ENCODE measurements around the gene ZNF101. TPM values are rescaled to one million over a fixed set of nuclear protein-coding genes. Genes with fewer than 3 reads are reported as not detected.

The ZNF101 gene
- total and polyA plus RNA-seq, 9 of the 15 experiments (the other 6 are each of a cell fraction or from before 2014, with no cell fraction given), result 9.6 to 20.3 (median 12.4) TPM

- TF ChIP-seq FOXP1 (CRISPR knock-in tag; IDR thresholded peaks at IDR 0.05) (no peak; the same call in 1 of the 2 replicates), SNRNP70 (optimal IDR thresholded peaks at IDR 0.05; ENCODE audit: low read depth, low read length) (no peak), XRCC4 (IDR thresholded peaks at IDR 0.05; ENCODE audit: extremely low read depth, insufficient read depth, insufficient read length) (no peak), IFI16 (CRISPR knock-in tag; IDR thresholded peaks at IDR 0.05) (no peak), PYGO2 (tag; IDR thresholded peaks at IDR 0.05) (no peak), SRSF7 (optimal IDR thresholded peaks at IDR 0.05; ENCODE audit: low read depth, low read length) (no peak), FOSL1 (tag; conservative IDR thresholded peaks at IDR 0.05) (0 out of 2 replicates have a peak, but pooled peaks have one; percentile 17), KLF6 (CRISPR knock-in tag; IDR thresholded peaks at IDR 0.05; ENCODE audit: borderline replicate concordance) (peak; percentile 84; the same call in 1 of the 2 replicates), LEF1 (IDR thresholded peaks at IDR 0.05) (no peak), ZNF282 (CRISPR knock-in tag; IDR thresholded peaks at IDR 0.05) (no peak), NR2C1 (IDR thresholded peaks at IDR 0.05) (peak; percentile 94), NR2C1 (tag; IDR thresholded peaks at IDR 0.05) (peak; percentile 98), CXXC5 (CRISPR knock-in tag; IDR thresholded peaks at IDR 0.05) (peak; percentile 75), SMARCE1 (IDR thresholded peaks at IDR 0.05) (no peak), ILF3 (IDR thresholded peaks at IDR 0.05; ENCODE audit: borderline replicate concordance) (no peak), RNF2 (IDR thresholded peaks at IDR 0.05) (no peak), EZH2 (IDR thresholded peaks at IDR 0.05; ENCODE audit: borderline replicate concordance, low read depth, low read length) (no peak), SNIP1 (IDR thresholded peaks at IDR 0.05; ENCODE audit: low read depth) (no peak), MYC (IDR thresholded peaks at IDR 0.05; ENCODE audit: low read depth, low read length) (peak; percentile 56), MYC (CRISPR knock-in tag; IDR thresholded peaks at IDR 0.05; ENCODE audit: borderline replicate concordance, low read depth) (no peak; the same call in 1 of the 2 replicates), ESRRB (CRISPR knock-in tag; IDR thresholded peaks at IDR 0.05; ENCODE audit: borderline replicate concordance) (no peak), ZNF766 (CRISPR knock-in tag; conservative IDR thresholded peaks at IDR 0.05) (peak; percentile 94), SP1 (CRISPR knock-in tag; IDR thresholded peaks at IDR 0.05) (peak; percentile 76)
- TF ChIP-seq, protein P1, sequence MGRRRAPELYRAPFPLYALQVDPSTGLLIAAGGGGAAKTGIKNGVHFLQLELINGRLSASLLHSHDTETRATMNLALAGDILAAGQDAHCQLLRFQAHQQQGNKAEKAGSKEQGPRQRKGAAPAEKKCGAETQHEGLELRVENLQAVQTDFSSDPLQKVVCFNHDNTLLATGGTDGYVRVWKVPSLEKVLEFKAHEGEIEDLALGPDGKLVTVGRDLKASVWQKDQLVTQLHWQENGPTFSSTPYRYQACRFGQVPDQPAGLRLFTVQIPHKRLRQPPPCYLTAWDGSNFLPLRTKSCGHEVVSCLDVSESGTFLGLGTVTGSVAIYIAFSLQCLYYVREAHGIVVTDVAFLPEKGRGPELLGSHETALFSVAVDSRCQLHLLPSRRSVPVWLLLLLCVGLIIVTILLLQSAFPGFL (CRISPR knock-in tag; IDR thresholded peaks at IDR 0.05), result no peak
- TF ChIP-seq, protein P2, sequence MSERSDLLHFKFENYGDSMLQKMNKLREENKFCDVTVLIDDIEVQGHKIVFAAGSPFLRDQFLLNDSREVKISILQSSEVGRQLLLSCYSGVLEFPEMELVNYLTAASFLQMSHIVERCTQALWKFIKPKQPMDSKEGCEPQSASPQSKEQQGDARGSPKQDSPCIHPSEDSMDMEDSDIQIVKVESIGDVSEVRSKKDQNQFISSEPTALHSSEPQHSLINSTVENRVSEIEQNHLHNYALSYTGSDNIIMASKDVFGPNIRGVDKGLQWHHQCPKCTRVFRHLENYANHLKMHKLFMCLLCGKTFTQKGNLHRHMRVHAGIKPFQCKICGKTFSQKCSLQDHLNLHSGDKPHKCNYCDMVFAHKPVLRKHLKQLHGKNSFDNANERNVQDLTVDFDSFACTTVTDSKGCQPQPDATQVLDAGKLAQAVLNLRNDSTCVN (CRISPR knock-in tag; IDR thresholded peaks at IDR 0.05), result 0 out of 2 replicates have a peak, but pooled peaks have one; percentile 43
- TF ChIP-seq, protein P3, sequence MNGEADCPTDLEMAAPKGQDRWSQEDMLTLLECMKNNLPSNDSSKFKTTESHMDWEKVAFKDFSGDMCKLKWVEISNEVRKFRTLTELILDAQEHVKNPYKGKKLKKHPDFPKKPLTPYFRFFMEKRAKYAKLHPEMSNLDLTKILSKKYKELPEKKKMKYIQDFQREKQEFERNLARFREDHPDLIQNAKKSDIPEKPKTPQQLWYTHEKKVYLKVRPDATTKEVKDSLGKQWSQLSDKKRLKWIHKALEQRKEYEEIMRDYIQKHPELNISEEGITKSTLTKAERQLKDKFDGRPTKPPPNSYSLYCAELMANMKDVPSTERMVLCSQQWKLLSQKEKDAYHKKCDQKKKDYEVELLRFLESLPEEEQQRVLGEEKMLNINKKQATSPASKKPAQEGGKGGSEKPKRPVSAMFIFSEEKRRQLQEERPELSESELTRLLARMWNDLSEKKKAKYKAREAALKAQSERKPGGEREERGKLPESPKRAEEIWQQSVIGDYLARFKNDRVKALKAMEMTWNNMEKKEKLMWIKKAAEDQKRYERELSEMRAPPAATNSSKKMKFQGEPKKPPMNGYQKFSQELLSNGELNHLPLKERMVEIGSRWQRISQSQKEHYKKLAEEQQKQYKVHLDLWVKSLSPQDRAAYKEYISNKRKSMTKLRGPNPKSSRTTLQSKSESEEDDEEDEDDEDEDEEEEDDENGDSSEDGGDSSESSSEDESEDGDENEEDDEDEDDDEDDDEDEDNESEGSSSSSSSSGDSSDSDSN (IDR thresholded peaks at IDR 0.05; ENCODE audit: borderline replicate concordance in 1 of 2, low read depth in 2 of 2, low read length in 2 of 2), result 0 out of 4 replicates have a peak, but pooled peaks of 1 of the 2 experiments have one; percentile 24
Measured at GRCh38 chr19:19663256-19664120, 5.2 kb upstream of the ZNF101 start, which contains the start of gene ATP13A1 (continued).
